GM20000 (cell line): ENCODE results near the gene CNGA4.
"Not testable (repeated sequence)": the region's sequence is repeated elsewhere in the genome, so short reads cannot be mapped to it uniquely, and the experiment has no call there.

Experiments
- DNase-seq: peaks from one replicate; pipeline ENCODE4 v3.0.0; 2012; ENCODE audit warnings: low spot score
- TF ChIP-seq, protein P1 (sequence below): IDR thresholded peaks from 2 replicates; pipeline ENCODE4 v1.5.1; 2012; ENCODE audit warnings: mild to moderate bottlenecking, control low read depth; ENCODE audit errors: extremely low read depth, missing control alignments

The CNGA4 gene

GRCh38 chr11:6273188-6273587 lies 34.3 kb downstream of the CNGA4 start:
- TF ChIP-seq, protein P1, sequence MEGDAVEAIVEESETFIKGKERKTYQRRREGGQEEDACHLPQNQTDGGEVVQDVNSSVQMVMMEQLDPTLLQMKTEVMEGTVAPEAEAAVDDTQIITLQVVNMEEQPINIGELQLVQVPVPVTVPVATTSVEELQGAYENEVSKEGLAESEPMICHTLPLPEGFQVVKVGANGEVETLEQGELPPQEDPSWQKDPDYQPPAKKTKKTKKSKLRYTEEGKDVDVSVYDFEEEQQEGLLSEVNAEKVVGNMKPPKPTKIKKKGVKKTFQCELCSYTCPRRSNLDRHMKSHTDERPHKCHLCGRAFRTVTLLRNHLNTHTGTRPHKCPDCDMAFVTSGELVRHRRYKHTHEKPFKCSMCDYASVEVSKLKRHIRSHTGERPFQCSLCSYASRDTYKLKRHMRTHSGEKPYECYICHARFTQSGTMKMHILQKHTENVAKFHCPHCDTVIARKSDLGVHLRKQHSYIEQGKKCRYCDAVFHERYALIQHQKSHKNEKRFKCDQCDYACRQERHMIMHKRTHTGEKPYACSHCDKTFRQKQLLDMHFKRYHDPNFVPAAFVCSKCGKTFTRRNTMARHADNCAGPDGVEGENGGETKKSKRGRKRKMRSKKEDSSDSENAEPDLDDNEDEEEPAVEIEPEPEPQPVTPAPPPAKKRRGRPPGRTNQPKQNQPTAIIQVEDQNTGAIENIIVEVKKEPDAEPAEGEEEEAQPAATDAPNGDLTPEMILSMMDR: no peak

DNA sequence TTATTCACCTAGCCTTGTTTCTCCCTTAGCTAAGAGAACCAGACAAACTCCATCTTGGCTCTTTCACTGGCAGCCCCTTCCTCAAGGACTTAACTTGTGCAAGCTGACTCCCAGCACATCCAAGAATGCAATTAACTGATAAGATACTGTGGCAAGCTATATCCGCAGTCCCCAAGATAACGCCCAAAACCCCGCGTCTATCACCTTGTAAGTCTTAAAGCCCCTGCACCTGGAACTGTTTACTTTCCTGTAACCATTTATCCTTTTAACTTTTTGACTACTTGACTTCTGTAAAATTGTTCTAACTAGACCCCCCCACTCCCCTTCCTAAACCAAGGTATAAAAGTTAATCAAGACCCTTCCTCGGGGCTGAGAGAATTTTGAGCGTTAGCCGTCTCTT lies 41.9 kb downstream of the CNGA4 start:
- DNase-seq: not testable (repeated sequence)

More at GRCh38 chr11:6273188-6273587, 34.3 kb downstream of the CNGA4 start:
- no peak for DNase-seq

DNA sequence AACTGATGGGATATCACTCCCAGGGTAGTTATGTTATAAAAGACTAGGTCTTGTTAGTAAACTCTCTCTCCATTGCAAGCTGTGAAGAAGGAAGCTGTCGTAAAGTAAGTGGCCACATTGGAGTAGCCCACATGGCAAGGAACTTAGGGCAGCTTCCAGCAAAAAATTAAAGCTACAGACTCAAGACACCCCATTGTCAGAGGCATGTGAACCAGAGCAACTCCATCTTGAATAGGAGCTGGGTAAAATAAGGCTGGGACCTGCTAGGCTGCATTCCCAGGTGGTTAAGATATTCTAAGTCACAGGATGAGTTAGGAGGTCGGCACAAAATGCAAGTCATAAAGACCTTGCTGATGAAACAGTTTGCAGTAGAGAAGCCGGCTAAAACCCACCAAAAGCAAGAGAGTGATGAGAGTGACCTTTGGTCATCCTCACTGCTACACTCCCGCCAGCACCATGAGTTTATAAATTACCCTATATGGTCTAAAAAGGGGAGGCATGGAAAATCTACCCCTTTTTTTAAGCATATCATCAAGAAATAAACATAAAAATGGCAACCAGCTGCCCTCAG lies 44.6 kb downstream of the CNGA4 start:
- TF ChIP-seq, protein P1: no peak

DNA sequence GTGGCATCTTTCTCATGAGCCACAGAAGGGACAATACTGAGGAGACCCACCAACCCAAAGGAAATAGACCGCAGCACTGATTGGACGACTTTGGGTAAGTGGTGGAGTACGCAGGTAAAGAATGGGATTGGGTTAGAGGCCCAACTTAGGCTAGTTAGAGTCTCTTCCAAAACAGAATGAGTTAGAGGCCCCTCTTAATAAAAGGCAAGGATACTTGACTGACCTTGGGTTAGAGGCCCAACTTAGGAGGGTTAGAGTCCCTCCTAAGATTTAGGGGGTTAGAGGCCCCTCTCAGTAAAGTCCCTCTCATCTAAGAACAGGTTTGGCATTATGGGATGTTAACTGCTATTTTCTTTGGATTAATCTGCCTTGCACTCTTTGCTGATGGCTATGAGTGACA lies 45.4 kb downstream of the CNGA4 start:
- no peak for DNase-seq
- TF ChIP-seq, protein P1: no peak

More for the DNA sequence above, 44.6 kb downstream of the CNGA4 start:
- DNase-seq: no peak

GRCh38 chr11:6285019-6285418 lies 46.1 kb downstream of the CNGA4 start:
- DNase-seq: no peak
- TF ChIP-seq, protein P1: no peak
